TTC549 (cell line): Measurements from ENCODE around the gene DZIP3.
"Not testable (repeated sequence)": the region's sequence is repeated elsewhere in the genome, so short reads cannot be mapped to it uniquely, and the experiment has no call there.

Experiments
- FAIRE-seq: peaks from 2 replicates; lab custom pipeline; 2012; peaks lifted over from hg19 to GRCh38; lab: Jason Lieb, UNC

Gene DZIP3

DNA sequence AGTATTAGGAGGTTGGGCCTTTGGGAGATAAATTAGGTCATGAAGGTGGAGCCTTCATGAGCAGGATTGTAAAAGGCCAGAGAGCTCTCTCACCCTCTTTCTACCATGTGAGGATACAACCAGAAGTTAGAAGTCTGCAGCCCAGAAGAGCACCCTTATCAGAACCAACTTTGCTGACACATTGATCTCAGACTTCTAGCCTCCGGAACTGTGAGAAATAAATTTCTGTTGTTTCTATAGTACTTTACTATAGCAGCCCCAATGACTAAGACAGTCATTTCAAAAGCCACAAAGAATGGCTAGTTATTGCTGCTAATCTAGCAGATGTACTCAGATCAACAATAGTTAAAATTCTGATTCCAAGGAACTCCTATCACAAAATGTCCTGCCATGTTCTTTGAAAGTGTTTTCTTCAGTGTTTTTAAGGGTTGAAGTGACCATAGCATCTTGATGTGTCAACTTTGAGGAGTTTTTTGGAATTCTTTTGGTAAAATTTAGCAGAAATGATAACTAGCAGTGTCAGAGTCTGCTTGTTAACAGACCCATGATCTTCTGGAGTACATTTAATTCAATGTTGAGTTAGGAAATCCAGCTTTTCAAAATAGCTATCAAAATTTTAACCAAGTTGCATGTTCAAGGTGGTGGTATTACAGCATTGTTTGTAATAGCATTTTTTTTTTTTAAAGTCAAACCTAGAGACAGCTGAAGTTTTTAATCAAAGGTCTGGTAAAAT, 10.3 kb downstream of the DZIP3 start:
- no peak for FAIRE-seq

DNA sequence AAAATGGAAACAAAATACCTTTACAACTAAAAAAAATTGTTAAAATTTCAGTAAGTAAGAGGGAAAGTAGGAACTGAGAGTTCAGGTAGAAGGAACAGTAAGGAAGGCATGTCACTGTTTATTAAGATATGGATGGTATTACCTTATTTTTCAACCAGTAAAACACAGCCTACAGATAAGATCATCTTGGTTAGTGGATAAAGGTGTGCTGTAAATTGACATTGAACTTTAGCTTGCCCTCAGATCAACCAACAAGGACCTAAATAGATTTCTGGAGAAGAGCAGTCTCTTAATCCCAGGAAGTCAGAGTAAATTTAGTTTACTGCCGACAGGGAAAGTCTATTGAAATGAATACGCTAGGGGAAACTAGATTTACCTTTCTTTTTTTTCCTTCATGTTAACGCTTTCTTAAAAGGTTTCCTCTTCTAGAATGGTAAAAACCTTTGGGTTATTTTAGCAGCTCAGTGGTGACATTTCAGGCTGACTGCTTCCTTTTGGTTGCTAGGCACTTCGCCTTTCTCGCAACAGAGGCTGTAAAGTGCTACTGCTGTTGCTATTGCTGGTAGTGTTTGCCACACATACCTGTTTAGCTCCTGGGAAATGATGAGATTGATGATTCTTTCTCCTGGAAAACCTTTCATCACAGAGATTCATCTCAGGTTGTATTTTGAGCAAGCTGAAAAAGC, 12.9 kb downstream of the DZIP3 start:
- FAIRE-seq, result no peak

DNA sequence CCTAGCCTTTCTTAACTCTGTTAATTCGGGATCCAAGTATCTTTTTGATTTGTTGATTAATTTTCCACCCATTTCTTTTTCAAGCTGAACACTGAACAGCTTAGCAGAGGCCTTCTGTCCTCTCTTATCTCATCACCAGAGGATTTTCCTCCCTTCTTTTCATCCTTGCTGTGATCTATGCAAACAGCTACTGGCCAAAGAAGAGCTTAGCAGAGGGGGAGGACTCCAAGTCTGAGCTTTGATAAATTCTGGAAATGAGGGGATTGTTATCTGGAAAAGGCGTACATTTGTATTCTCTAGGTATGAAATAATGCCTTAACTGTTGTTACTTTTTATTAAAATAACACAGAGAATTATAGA, 13.4 kb downstream of the DZIP3 start:
- no peak for FAIRE-seq

GRCh38 chr3:108603691-108604090, 14.2 kb downstream of the DZIP3 start:
- FAIRE-seq, result no peak

GRCh38 chr3:108605028-108605427, 15.5 kb downstream of the DZIP3 start:
- no peak for FAIRE-seq

- no peak for FAIRE-seq
Observed at GRCh38 chr3:108605491-108605890, 16.0 kb downstream of the DZIP3 start.

GRCh38 chr3:108608750-108609149, 19.2 kb downstream of the DZIP3 start:
- no peak for FAIRE-seq

GRCh38 chr3:108610651-108611050, 21.1 kb downstream of the DZIP3 start:
- FAIRE-seq, result no peak

GRCh38 chr3:108616090-108616489, 26.6 kb downstream of the DZIP3 start:
- FAIRE-seq, result not testable (repeated sequence)

- no peak for FAIRE-seq
Observed at GRCh38 chr3:108620250-108620649, 30.7 kb downstream of the DZIP3 start.

DNA sequence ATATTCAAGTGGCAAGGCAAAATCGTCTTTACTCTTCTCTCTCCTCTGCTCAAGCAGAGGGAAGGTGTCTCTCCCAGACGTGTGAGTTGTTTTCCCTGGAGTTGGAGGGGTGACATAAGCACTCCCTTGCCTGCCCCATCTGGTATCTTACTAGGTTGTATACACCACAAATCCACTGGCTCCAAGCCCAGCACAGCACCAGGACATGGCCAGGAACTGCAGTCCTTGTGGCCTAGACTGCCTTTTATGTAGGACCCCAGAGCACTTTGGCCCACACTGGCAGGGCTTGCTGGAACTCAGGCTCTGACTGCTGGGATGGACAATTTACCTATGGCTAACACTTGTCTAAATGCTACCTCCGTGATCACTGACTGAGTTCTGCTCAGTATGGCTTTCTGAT, 34.0 kb downstream of the DZIP3 start:
- no peak for FAIRE-seq

- no peak for FAIRE-seq
Observed at GRCh38 chr3:108629974-108630373, 40.5 kb downstream of the DZIP3 start.

GRCh38 chr3:108642526-108642925, 53.0 kb downstream of the DZIP3 start:
- FAIRE-seq, result no peak

DNA sequence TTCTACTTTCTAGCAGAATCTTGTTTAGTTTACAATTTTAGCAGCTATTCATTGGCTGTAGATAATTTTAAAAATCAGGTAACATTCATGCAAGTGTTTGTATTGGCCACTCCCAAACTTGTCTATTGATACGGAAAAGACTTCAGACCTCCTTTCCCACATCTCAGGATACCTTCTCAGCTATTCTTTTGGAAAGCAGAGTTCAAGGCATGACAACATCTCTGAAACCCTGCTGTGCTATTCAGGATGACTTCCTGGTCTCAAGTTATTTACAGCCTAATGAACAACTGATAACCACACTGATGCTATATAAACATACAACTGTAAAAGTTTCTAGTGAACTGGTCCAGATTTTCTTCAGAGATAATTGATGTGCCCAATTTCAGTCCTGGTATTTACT, 55.8 kb downstream of the DZIP3 start:
- FAIRE-seq, result no peak

DNA sequence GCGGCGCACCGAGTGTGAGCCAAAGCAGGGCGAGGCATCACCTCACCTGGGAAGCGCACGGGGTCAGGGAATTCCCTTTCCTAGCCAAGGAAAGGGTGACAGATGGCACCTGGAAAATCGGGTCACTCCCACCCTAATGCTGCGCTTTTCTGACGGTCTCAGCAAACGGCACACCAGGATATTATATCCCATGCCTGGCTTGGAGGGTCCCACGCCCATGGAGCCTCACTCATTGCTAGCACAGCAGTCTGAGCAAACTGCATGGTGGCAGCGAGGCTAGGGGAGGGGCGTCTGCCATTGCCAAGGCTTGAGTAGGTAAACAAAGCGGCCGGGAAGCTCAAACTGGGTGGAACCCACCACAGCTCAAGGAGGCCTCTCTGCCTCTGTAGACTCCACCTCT, 66.1 kb downstream of the DZIP3 start:
- FAIRE-seq, result not testable (repeated sequence)

- no peak for FAIRE-seq
Observed at GRCh38 chr3:108661699-108662098, 72.2 kb downstream of the DZIP3 start.

DNA sequence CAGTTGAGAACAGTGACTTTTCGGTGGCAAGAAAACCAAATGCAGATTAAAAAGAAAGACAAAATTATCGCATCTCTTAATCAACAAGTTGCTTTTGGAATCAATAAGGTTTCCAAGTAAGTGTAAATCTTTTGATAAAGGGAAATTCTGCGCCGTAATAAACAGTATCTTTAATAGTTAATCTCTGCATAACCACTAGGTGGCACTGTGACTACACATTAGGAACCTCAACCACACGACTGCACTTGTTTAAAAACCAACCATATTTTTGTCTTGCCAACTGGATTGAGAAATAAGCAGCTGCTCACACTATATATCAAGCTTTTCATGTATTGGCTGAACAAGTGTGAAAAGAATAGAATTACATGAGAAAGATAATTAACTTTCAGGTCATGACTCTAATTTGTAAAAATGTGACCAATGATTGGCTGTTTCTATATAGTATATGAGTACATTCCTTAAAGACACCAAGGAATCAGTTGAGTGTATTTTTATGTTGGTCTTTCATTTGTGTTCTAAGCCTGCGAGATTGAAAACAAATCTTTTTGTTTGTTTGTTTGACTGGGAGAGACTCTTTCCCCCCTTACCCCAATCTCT, 72.7 kb downstream of the DZIP3 start:
- FAIRE-seq, result peak; percentile 77

GRCh38 chr3:108664266-108664665, 74.7 kb downstream of the DZIP3 start:
- no peak for FAIRE-seq

GRCh38 chr3:108667312-108667711, 77.8 kb downstream of the DZIP3 start:
- no peak for FAIRE-seq

DNA sequence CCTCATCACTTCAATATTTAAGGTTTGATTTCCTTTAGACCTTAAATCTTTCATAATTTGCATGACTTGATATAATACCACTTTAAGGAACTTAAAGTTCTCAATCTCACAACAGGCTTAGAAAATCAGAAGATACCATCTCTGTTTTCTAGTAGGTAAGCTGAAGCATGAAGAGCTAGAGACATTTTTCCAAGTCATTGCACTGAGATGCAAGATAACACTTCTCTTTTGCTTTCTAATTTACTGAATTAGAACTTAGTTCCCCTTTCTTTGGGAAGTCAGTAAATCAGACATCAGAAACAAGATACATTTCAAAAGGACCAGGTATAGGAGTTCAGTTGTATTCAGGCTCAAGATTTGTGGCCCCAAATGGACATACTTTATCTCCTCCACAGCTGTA, 79.7 kb downstream of the DZIP3 start:
- FAIRE-seq, result no peak

DNA sequence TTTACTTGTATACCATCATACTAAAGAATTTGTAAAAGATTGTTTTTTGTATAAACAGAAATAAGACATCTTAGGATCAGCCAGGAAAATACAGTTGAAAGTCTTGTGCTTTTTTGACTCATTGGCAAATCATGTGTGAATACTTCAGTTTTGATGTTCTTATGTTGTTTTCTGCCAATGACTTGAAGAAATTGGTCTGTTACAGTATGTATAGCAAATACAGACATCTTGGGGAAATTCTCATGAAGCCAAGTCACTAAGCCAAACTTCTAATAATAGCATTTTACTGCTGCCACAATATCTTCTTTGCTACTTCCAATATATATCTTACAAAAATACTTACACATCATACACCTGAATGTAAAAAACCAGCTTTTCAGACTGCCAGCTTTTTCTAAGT, 83.2 kb downstream of the DZIP3 start:
- no peak for FAIRE-seq

DNA sequence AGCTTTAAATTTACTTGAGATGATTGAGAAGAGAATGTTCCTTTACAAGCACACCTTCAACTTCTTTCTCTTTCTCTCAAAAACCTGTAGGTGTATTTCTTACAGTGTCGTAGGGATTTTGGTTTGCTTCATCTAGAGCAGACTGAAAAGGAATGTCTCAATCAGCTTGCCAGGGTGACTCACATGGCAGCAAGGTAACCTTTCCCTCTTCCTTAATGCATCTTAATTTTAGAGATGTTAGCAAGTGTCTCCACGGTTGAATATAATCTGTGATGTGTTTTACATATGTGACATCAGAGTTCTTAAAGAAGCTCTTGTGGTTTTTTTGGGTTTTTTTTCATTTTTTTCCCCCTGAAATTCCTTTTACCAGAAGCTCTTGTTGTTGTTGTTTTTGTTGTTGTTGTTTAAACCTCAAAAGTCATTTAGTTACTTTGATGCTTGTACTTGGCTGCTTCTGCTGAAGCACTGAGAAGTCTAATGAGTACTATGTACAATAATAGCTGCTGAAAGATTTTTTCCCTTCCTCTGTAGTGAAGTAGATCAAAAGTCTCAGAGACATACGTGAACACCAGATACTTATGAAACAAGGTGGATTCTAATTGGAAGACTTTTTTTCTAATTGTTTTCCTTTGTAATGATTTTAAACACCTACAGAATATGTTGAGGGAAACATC, 84.6 kb downstream of the DZIP3 start:
- FAIRE-seq, result no peak

DNA sequence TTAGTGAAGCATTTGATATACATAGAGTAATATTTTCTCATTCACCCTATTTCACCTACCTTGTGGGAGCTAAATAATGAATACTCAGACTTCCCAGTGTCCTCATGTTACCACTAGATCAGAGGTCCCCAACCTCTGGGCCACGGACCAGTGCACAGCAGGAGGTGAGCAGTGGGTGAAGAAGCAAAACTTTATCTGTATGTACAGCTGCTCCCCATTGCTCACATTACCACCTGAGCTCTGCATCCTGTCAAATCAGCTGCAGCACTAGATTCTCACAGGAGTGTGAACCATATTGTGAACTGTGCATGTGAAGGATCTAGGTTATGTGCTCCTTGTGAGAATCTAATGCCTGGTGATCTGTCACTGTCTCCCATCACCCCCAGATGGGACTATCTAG, 88.3 kb downstream of the DZIP3 start:
- no peak for FAIRE-seq
